AG04449 (cell line): Measurements from ENCODE around the gene LY86.
"Not testable (repeated sequence)": the region's sequence is repeated elsewhere in the genome, so short reads cannot be mapped to it uniquely, and the experiment has no call there.

Source experiments
- CTCF ChIA-PET: fragments of 350-600 bp; formaldehyde crosslinking; extraction: SDS; loops from one replicate; lab custom pipeline; 2021; ENCODE audit warnings: antibody characterized with exemption; lab: Yijun Ruan, JAX
- POLR2A ChIA-PET: fragments of 400-600, 350-600 bp; formaldehyde crosslinking; extraction: SDS; loops from one replicate; lab custom pipeline; 2020; ENCODE audit warnings: antibody characterized with exemption, inconsistent platforms; lab: Yijun Ruan, JAX
- DNase-seq: peaks from one replicate; pipeline ENCODE4 v3.0.0-alpha.2; 2010; ENCODE audit warnings: low read depth, low spot score
- H3K4me3 ChIP-seq: 2 replicates; pipeline ENCODE4 v1.5.1; 2011; ENCODE audit warnings: low read depth, mild to moderate bottlenecking, control low read depth, low read length
- TF ChIP-seq, protein P1 (sequence below): IDR thresholded peaks from one replicate; pipeline ENCODE4 v1.5.1; 2011; ENCODE audit warnings: mild to moderate bottlenecking, moderate library complexity, low read length, control low read depth, inconsistent platforms; ENCODE audit not compliant: insufficient read depth; ENCODE audit errors: missing control alignments

The LY86 gene

GRCh38 chr6:6661191-6661590, 72.7 kb downstream of the LY86 start:
- ChIA-PET POLR2A (no interaction called here), CTCF (interaction anchor here (0.7 to 0.8 kb wide), 2 partner anchors 10 to 16 kb away, joined by 3 to 4 read pairs; no protein-coding TSS in a partner anchor)
- no peak for DNase-seq
- H3K4me3 ChIP-seq = no peak overlapping the region
- TF ChIP-seq, protein P1, sequence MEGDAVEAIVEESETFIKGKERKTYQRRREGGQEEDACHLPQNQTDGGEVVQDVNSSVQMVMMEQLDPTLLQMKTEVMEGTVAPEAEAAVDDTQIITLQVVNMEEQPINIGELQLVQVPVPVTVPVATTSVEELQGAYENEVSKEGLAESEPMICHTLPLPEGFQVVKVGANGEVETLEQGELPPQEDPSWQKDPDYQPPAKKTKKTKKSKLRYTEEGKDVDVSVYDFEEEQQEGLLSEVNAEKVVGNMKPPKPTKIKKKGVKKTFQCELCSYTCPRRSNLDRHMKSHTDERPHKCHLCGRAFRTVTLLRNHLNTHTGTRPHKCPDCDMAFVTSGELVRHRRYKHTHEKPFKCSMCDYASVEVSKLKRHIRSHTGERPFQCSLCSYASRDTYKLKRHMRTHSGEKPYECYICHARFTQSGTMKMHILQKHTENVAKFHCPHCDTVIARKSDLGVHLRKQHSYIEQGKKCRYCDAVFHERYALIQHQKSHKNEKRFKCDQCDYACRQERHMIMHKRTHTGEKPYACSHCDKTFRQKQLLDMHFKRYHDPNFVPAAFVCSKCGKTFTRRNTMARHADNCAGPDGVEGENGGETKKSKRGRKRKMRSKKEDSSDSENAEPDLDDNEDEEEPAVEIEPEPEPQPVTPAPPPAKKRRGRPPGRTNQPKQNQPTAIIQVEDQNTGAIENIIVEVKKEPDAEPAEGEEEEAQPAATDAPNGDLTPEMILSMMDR = no peak

DNA sequence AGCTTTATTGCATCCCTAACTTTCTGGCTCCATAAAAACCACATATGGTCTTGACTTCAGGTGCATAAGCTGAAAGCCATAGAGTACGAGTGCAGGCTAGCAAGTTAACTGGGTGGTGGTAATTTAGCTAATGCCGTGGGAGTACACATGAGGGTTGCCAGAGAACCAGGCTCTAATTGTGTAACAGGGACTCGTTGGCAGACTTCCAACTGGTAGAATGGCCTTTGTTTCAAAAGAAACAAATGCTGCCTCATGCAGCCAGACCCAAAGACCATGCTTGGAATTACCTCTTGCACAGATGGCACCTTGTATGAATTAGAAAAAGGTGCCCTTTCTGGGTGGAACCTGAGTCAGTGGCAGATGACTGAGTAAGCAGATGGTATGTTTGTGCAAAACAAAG, 73.2 kb downstream of the LY86 start:
- DNase-seq = no peak
- ChIA-PET CTCF (interaction anchor here (0.8 kb wide), 1 partner anchor 10 kb away, joined by 3 read pairs; no protein-coding TSS in a partner anchor), POLR2A (no interaction called here)
- H3K4me3 ChIP-seq = no peak overlapping the region
- TF ChIP-seq, protein P1 = no peak

GRCh38 chr6:6663421-6664135, 75.1 kb downstream of the LY86 start:
- TF ChIP-seq, protein P1 = no peak
- DNase-seq = no peak
- ChIA-PET POLR2A (no interaction called here), CTCF (interaction anchor here (2.2 kb wide), 1 partner anchor 14 kb away, joined by 10 read pairs; no protein-coding TSS in a partner anchor)
- H3K4me3 ChIP-seq = no peak overlapping the region

DNA sequence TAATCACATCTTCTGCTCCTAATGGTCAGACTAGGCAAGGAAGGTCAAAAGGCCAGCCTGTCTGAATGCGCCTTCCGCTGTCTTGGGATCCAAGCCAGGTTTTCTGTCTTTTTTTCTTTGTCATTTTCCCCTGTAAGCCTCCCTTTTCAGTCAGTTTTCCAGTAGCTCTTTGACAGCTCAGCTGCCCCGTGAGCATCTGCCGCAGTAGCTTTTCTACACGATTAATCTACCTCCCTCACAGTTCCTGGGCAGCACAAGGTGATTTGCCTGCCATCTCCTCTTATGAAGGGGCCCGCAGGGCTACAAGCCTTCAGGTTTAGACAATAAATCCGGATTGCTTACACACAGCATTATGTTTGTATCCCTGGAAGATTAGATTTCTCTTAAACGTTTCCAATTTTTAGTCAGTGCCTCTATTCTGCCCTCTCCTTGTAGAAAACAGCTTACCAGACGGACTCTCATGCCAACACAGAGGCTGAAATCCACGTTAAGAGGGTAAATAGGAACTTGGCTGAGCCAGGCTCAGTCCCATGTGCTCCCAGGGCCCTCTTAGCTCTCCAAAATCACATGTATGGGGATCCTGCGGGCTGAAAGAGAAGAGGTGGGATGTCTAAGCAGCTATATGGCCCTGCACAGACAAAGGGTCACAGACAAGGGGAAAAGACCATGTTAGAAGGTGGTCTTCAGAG, 77.2 kb downstream of the LY86 start:
- TF ChIP-seq, protein P1 = no peak
- POLR2A ChIA-PET = no interaction called here
- CTCF ChIA-PET = interaction anchor here (0.9 kb wide), 1 partner anchor 12 kb away, joined by 3 read pairs; no protein-coding TSS in a partner anchor
- no peak for DNase-seq
- H3K4me3 ChIP-seq = no peak overlapping the region

GRCh38 chr6:6670150-6670549, 81.6 kb downstream of the LY86 start:
- H3K4me3 ChIP-seq, CTCF ChIA-PET, DNase-seq, POLR2A ChIA-PET: not testable (repeated sequence)

DNA sequence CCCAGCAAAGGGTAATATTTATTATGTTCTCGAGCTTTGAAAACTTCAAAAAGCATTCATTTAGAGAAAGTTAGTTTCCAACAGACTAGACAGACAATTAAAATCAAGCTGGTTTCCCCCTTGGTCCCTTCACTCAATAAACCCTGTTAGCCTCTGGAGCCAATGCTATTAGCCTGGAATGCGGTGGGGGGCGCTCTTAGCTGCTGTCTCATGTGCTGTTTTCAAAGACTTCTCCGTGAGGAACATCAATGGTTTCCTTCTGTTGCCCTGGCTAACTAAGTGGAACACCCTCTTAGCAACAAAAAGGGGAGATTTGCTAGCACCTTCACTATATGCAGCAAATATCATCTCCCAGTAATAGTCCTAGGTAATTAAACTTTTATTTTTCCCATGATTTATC, 86.4 kb downstream of the LY86 start:
- ChIA-PET POLR2A (no interaction called here), CTCF (interaction anchor here (0.6 to 5.3 kb wide), 7 partner anchors 15 to 941 kb away, joined by 3 to 52 read pairs (median 4); no protein-coding TSS in a partner anchor)
- DNase-seq = no peak
- TF ChIP-seq, protein P1 = peak; percentile 26
- H3K4me3 ChIP-seq = no peak overlapping the region
